HG03175 (cell line): ENCODE results near the gene TGFB2.
A peak's percentile ranks its signal among the peaks of the same experiment; 100 is the strongest.

ENCODE experiments used
- ATAC-seq: cut with Tn5 transposase; IDR thresholded peaks from one replicate; pipeline ENCODE4 v1.9.1; 2021; ENCODE audit warnings: mild to moderate bottlenecking, moderate library complexity; ENCODE audit not compliant: unreplicated experiment

Gene TGFB2

DNA sequence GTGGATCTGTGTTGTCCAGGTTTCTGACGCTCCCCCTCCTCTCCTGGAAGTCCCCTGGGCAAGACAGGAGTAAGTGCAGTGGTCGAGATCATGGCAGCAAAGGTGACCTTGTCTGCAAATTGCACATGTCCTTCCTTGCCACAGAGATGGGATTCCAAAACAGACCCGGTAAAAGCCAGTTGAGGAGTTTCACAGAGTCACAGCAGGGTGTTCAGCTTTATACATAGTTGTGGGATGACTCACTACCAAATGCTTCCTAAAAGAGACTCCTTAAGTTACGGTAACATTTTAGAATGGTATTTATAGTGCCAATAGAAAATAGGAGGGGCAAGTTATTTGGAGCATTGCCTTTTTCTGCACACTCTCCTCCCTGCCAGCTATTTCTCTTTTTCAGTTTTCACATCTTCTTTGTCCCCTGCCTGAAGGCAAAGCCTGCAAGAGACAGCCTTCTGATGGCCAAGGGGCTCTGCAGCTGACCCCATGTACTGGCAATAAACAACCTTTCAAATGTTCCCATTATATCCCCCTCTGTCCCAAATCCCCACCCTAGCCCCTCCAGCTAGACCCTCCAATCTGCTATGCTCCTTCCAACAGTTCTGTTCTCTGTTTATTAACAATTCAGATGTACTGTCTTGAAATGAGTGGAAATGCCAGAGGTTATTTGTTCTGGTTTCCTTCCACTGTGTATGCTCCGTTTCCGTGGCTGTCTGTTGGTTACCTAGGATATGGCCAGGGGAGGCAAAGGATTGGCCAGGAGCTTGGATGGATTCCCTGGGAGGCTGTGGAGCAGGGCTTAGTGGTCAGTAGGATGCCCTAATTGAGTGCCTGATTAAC is 115.0 kb downstream of the TGFB2 start:
- no peak for ATAC-seq

DNA sequence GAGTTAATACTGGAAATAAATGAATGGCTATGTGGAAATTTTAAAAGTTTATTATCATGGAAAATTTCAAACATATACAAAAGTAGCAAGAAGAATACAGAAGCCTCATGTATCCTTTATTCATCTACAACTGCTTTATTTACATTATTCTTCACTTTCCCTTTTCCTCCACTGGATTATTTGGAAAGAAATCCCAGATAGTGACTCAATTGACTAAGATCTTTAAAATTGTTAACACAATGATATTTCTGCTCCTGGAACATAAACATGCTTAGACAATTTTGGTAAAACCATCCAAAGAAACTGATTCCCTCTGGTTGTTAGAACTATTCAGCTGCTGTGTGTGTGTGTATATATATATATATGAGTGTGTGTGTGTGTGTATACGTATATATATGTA is 116.2 kb downstream of the TGFB2 start:
- no peak for ATAC-seq

- no peak for ATAC-seq
These were observed 117.0 kb downstream of the TGFB2 start for GRCh38 chr1:218462116-218462515.

- ATAC-seq, result no peak
These were observed 117.5 kb downstream of the TGFB2 start for GRCh38 chr1:218462587-218462986.

DNA sequence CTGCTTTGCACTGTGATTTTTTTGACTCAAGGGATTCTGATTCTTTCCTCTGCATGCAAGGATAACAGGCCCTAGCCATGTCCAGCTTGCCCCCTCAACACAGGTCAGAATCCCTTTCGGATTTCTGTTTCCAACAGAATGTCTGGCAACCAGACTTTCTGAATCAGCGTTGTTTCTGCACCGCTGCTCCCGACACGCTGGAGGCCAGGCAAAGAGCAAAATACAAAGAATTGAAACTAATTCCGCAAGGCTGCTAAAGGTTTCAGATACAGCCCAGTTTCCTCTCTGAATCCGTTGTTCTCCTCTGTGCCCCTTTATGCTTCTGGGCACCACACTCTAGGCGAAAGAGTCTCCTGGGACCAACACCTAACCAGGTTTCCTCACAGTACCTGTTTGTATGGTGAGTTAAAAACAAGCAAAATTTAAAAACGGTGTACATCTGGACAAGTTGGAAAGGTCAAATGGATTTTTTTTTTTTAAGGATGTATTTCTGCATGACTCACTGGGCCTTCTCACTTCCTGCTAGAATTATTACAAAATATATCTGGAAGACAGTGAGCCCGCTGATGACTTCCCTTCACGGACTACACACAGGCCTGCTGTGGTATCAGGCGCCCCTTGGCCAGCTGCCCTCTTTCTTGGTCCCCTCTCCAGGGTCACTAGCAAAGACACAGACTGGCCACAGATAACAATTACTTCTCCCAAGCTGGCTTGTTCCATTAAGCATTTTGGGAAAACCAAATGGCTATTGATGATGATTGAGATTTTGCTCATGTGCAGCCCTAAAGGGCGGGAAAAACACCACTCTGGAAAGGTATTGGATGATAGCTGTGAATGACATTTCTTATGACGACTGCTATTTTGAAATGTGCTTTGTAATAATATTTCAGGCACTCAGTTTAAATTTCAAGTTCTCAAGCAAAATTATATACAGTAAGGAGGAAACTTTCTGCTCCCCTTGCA is 118.3 kb downstream of the TGFB2 start:
- no peak for ATAC-seq

DNA sequence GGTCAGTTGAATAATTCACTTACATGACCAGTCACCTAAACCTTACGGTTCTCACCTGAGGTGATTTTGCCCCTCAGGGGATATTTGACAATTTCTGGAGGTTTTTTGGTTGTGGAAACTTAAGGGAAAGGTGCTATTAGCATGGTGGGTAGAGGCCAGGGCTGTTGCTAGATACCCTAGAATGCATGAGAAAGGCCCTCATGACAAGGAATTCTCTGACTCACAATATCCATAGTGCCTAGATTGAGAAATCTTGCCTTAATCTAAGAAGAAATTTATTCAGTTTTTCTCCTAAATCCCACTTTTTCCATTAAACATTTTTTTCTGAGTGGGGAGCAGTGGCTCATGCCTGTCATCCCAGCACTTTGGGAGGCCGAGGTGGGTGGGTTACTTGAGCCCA is 119.7 kb downstream of the TGFB2 start:
- ATAC-seq, result no peak

- ATAC-seq, result no peak
These were observed 121.3 kb downstream of the TGFB2 start for GRCh38 chr1:218466341-218467010.

DNA sequence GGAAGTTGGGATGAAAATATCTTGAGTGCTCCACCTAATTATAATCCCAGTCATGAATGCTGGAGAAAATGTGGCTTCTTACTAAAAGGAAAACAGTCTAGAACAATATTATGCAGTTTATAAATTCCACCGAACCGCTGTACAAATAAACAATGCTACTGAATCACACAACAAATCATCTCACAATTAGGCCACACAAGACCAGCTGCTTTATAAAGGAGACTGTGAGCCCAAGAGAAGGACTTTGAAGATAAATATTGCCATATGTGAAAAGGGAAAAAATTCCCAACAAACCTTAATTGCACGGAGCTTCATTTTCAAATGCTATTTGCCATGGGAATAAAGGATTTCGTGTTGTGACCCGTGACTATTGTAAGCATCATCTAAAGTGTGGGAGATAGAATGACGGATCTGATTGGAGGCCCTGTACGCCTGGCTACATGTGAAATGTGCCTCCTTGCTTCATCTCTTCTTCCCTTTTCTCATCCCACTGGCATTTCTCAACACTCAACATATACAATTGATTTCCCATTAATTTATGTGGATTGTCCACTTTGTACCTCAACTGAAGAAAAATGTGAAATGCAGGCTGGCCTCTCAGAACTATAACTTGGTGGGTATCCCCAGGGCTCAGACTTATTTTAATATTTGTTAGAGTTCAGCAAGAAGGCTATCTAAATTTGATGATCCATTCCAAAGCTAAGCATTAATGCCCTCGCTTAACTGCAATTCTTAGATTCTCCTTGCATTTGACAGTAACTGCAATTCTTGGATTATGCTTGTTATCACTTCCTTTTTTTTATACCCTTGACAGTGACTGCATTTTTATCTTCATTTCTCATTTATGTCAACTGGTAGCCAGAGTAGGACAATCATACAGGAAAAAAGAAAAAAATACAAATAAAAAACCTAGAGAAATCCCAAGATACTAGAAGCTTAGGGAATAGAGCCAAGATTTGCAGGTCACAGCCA is 122.3 kb downstream of the TGFB2 start:
- no peak for ATAC-seq

GRCh38 chr1:218468711-218469110 is 123.6 kb downstream of the TGFB2 start:
- no peak for ATAC-seq

- ATAC-seq, result no peak
These were observed 127.7 kb downstream of the TGFB2 start for GRCh38 chr1:218472885-218473284.

DNA sequence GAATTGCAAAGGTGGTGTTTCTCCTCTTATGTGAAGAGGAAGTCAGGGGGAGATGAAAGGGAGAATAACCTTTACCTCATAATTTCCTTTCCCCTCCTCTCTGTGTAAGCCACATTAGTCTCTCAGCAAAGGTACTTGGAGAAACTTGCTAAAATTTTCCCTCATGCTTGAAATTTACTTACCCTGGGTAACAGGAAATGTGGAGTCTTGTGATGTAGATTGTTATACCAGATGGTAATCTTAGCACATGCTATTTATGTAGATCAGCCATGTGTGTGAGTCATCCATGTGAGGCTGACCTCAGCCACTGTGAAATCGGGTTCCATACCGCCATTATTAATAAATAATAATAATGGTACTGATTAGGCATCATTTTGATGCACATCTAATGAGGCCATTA is 128.4 kb downstream of the TGFB2 start:
- ATAC-seq, result peak; percentile 65

DNA sequence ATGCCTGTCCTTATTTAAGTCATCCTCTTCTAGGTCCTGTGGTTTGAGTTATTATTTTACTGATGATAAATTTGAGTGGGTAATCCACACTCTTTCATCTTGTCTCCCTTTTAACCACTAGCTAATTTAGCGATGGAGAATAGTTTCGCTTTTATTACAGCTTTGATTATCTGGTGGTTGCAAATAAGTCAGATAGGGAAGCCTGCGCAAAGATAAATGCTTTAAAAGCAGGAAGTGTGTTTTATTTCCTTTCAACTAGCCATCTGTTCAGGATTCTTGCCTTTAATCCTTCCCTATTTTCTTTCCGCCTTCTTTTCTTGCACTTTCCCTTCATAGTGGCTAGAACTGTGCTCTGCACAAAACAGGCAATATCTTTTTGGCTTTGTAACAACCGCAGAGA is 129.0 kb downstream of the TGFB2 start:
- no peak for ATAC-seq

DNA sequence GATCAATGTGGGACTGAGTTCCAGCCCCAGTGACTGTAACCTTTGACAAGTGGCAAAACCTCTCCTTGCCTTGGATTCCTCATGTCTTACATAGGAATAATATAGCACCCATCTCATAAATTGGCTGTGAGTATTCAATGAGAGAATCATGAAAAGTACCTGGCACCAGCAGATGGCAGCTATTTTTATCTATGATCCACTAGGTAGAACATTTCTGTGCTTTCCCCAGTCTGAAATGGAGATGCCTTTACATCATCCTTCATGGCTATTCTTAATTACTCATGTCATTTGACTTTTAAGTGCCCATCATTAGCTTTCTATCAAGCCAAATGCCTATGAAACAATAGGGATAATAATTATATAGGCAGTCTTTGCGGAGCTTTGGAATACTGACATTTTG is 130.1 kb downstream of the TGFB2 start:
- ATAC-seq, result no peak

DNA sequence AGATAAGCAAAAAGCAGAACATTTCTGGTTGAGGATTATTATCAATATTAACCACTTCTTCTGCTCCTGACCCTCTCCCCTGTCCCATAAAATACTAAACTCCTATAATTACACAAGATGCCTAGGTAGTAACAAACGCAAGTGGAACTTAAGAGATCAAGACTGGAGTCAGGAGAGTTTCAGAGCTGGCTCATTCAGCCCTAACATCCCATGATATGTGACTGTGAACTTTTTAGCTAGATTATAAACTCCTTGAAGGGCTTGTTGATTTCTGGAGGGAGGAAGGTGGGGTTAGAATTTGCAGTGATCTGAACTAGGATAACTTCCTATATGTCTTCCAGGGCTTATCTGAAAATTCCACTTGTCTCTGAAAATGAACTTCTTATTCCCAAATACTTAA is 130.6 kb downstream of the TGFB2 start:
- no peak for ATAC-seq

GRCh38 chr1:218476385-218476784 is 131.2 kb downstream of the TGFB2 start:
- no peak for ATAC-seq

GRCh38 chr1:218478336-218478735 is 133.2 kb downstream of the TGFB2 start:
- no peak for ATAC-seq

- ATAC-seq, result no peak
These were observed 134.4 kb downstream of the TGFB2 start for GRCh38 chr1:218479436-218480115.

GRCh38 chr1:218480137-218480536 is 135.0 kb downstream of the TGFB2 start:
- ATAC-seq, result no peak

GRCh38 chr1:218480588-218481099 is 135.5 kb downstream of the TGFB2 start:
- ATAC-seq, result no peak
